SU-DHL-6 (cell line): Measurements from ENCODE around the gene HPS4.

ENCODE experiments used
- H2AFZ ChIP-seq: fragments of 200-600 bp; sonication (generic); 2 replicates; pipeline ENCODE4 v1.6.1; 2014; ENCODE audit warnings: low read depth, mild to moderate bottlenecking, moderate library complexity, mixed read lengths, antibody characterized with exemption, low read length; ENCODE audit not compliant: severe bottlenecking
- H3F3A ChIP-seq: fragments of 200-600 bp; shearing (Covaris generic); 2 replicates; pipeline ENCODE4 v1.6.0; 2016; ENCODE audit warnings: antibody characterized with exemption, mild to moderate bottlenecking; ENCODE audit not compliant: insufficient read depth
- H3K27ac ChIP-seq: fragments of 200-600 bp; sonication (generic); 2 replicates; pipeline ENCODE4 v1.5.1; 2016; ENCODE audit warnings: low read depth, mild to moderate bottlenecking, low read length, moderate library complexity, mixed read lengths
- H3K27me3 ChIP-seq: fragments of 200-600 bp; sonication (generic), shearing (Covaris generic); 2 replicates; pipeline ENCODE4 v1.6.0; 2014; ENCODE audit warnings: mild to moderate bottlenecking, low read length
- H3K36me3 ChIP-seq: fragments of 200-600 bp; sonication (generic); 2 replicates; pipeline ENCODE4 v1.6.1; 2014; ENCODE audit warnings: mild to moderate bottlenecking, low read length, mixed read lengths
- H3K4me2 ChIP-seq: fragments of 300-600, 200-600 bp; shearing (Covaris generic), sonication (generic); 2 replicates; pipeline ENCODE4 v1.6.0; 2014; ENCODE audit warnings: low read length, low read depth, mild to moderate bottlenecking; ENCODE audit not compliant: poor library complexity, severe bottlenecking
- H3K4me3 ChIP-seq: fragments of 200-600 bp; sonication (generic); 2 replicates; pipeline ENCODE4 v1.5.1; 2014; ENCODE audit warnings: antibody characterized with exemption, low read length, mild to moderate bottlenecking, mixed read lengths; ENCODE audit not compliant: insufficient read depth, poor library complexity, severe bottlenecking
- H3K79me2 ChIP-seq: fragments of 200-600 bp; sonication (generic); 2 replicates; pipeline ENCODE4 v1.6.1; 2014; ENCODE audit warnings: mild to moderate bottlenecking, low read length, moderate library complexity; ENCODE audit not compliant: insufficient read depth
- H3K9ac ChIP-seq: fragments of 200-600 bp; sonication (generic); 2 replicates; pipeline ENCODE4 v1.7.0; 2014; ENCODE audit warnings: mild to moderate bottlenecking, low read length
- H3K9me2 ChIP-seq: fragments of 200-600 bp; sonication (generic); replicated peaks from 2 replicates; pipeline ENCODE4 v1.6.1; 2014; ENCODE audit warnings: low read length; ENCODE audit not compliant: insufficient read depth
- H3K9me3 ChIP-seq: fragments of 200-600 bp; sonication (generic); 2 replicates; pipeline ENCODE4 v1.6.1; 2014; ENCODE audit warnings: low read length, mixed read lengths; ENCODE audit not compliant: insufficient read depth
- H4K20me1 ChIP-seq: fragments of 200-600 bp; sonication (generic); 2 replicates; pipeline ENCODE4 v1.6.1; 2014; ENCODE audit warnings: low read depth, mild to moderate bottlenecking, antibody characterized with exemption, low read length, moderate library complexity, mixed read lengths
- CTCF ChIP-seq: fragments of 200-600 bp; sonication (generic); IDR thresholded peaks from one replicate; pipeline ENCODE4 v1.5.1; 2017; ENCODE audit warnings: antibody characterized with exemption, mild to moderate bottlenecking, low read length, moderate library complexity; ENCODE audit not compliant: insufficient read depth, poor library complexity, severe bottlenecking
- EZH2phosphoT487 ChIP-seq: fragments of 200-600 bp; sonication (generic), shearing (Covaris generic); conservative IDR thresholded peaks from 2 replicates; pipeline ENCODE4 v1.6.1; 2018; ENCODE audit warnings: mild to moderate bottlenecking, antibody characterized with exemption, low read length, moderate library complexity, mixed read lengths

HPS4 gene

GRCh38 chr22:26524870-26525269, 41.3 kb upstream of the HPS4 start:
- Histone ChIP-seq H3K36me3 (no peaks in the 10 kb centered on the region), H3K27ac (no peak overlapping the region), H3K9me2 (no peaks in the 10 kb centered on the region)

DNA sequence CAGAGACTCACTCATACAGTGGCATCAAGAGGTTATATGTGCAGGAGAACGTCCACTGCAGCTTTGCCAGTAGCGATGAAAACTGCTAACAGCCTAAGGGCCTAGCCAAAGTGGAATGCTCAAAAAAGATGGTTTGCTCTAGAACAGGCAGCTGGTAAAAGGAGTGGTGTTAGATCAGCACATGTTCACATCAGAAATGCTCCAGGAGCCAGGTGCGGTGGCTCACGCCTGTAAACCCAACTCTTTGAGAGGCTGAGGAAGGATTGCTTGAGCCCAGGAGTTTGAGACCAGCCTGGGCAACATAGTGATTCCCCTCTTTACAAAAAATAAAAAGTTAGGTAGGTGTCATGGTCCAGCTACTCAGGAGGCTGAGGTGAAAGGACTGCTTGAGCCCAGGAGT, 39.0 kb upstream of the HPS4 start:
- Histone ChIP-seq H3K4me3 (no peak overlapping the region), H3K9ac (no peak overlapping the region), H3K79me2 (no peaks in the 10 kb centered on the region), H3K27me3 (no peaks in the 10 kb centered on the region), H3K9me3 (no peaks in the 10 kb centered on the region), H4K20me1 (no peaks in the 10 kb centered on the region), H3K27ac (no peak overlapping the region), H3K9me2 (no peaks in the 10 kb centered on the region), H3F3A (peaks cover 6% of the 10 kb centered on the region; the same call in 1 of the 2 replicates), H3K4me2 (no peak overlapping the region), H2AFZ (no peak overlapping the region), H3K36me3 (no peaks in the 10 kb centered on the region)
- TF ChIP-seq CTCF = no peak
- TF ChIP-seq EZH2phosphoT487 = no peak

More at GRCh38 chr22:26524870-26525269, 41.3 kb upstream of the HPS4 start:
- Histone ChIP-seq H3K4me2 (no peak overlapping the region), H3F3A (peaks cover 6% of the 10 kb centered on the region; the same call in 1 of the 2 replicates), H3K9ac (no peak overlapping the region), H3K79me2 (no peaks in the 10 kb centered on the region), H2AFZ (no peak overlapping the region), H3K9me3 (no peaks in the 10 kb centered on the region), H3K4me3 (no peak overlapping the region), H3K27me3 (no peaks in the 10 kb centered on the region), H4K20me1 (no peaks in the 10 kb centered on the region)
- TF ChIP-seq CTCF = no peak
- TF ChIP-seq EZH2phosphoT487 = no peak

DNA sequence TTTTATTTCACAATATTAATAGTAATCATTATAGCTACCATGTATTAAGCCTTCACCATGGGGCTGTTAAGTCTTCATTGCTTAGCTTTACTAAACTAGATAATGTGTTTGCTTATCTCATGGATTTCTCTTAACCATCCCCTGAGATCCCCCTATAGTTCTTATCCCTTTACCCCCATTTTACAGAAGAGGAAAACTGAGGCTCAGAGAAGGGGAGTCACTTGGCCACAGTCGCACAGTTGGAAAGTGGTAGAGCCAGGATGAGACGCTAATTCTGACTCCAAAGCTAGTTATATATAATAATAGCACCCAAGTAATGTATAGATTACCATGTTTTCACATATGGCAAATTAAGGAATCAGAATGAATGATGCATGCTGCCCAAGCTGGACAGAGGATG, 38.4 kb upstream of the HPS4 start:
- no peaks in the 10 kb centered on the region for H3K9me2 ChIP-seq
- peaks cover 6% of the 10 kb centered on the region; the same call in 1 of the 2 replicates for H3F3A ChIP-seq
- TF ChIP-seq EZH2phosphoT487 (no peak), CTCF (no peak)
- H3K27ac ChIP-seq = no peak overlapping the region
- no peaks in the 10 kb centered on the region for H3K79me2 ChIP-seq
- no peak overlapping the region for H2AFZ ChIP-seq
- H3K4me3 ChIP-seq = no peak overlapping the region
- H4K20me1 ChIP-seq = no peaks in the 10 kb centered on the region
- H3K9me3 ChIP-seq = no peaks in the 10 kb centered on the region
- no peaks in the 10 kb centered on the region for H3K27me3 ChIP-seq
- no peaks in the 10 kb centered on the region for H3K36me3 ChIP-seq
- no peak overlapping the region for H3K4me2 ChIP-seq
- no peak overlapping the region for H3K9ac ChIP-seq
